HCT116 (cell line): ENCODE data around the gene DPP6. TPM values are rescaled to one million over a fixed set of nuclear protein-coding genes. Genes with fewer than 3 reads are reported as not detected.

Experiments used
- ATAC-seq: fragments of 200-7000 bp; cut with Tn5 transposase; 2 replicates; pipeline ENCODE4 v1.9.1; 2020; ENCODE audit warnings: mild to moderate bottlenecking, moderate library complexity
- BruUV-seq: library from RNA; stranded (reverse); fragments of 400-500 nt; replicated peaks from 2 replicates; lab custom pipeline; 2021; lab: Mats Ljungman, UMichigan
- CTCF ChIA-PET: fragments of 300-600 bp; sonication (Branson Sonifier 250); formaldehyde crosslinking; loops from one replicate; lab custom pipeline; 2021; ENCODE audit warnings: antibody characterized with exemption; lab: Charles Lee
- POLR2A ChIA-PET: fragments of 300-600, 350-600 bp; sonication (Branson Sonifier 250); formaldehyde crosslinking; loops from one replicate; lab custom pipeline; 2021; ENCODE audit warnings: antibody characterized with exemption; lab: Charles Lee
- RAD21 ChIA-PET, 2 experiments: fragments of 300-600 bp; sonication (Branson Sonifier 250); formaldehyde crosslinking; loops; one replicate each; lab custom pipeline; 2023; ENCODE audit warnings: low total read pairs in 2 of 2; ENCODE audit not compliant: uncharacterized antibody in 2 of 2, unreplicated experiment in 2 of 2, low non-redundant PET in 1 of 2; lab: Charles Lee
- DNase-seq: peaks from one replicate; pipeline ENCODE4 v3.0.0-alpha.2; 2010; ENCODE audit warnings: low read depth, low spot score
- H2AFZ ChIP-seq: fragments of 200-600 bp; shearing (Covaris generic), sonication (generic); 2 replicates; pipeline ENCODE4 v1.6.1; 2017; ENCODE audit warnings: low read depth, mixed run types, mixed read lengths, antibody characterized with exemption, low read length; ENCODE audit not compliant: poor library complexity, severe bottlenecking
- H3K27ac ChIP-seq: 2 replicates; pipeline ENCODE4 v1.5.1; 2012; ENCODE audit warnings: low read depth, low read length
- H3K27me3 ChIP-seq: fragments of 200-600 bp; sonication (generic); 2 replicates; pipeline ENCODE4 v1.6.1; 2016; ENCODE audit warnings: mixed run types, low read length, mixed read lengths; ENCODE audit not compliant: insufficient read depth
- H3K36me3 ChIP-seq, 2 experiments: fragments of 200-500 bp in 1 of 2; fragments of 200-600 bp in 1 of 2; sonication (Bioruptor generic) in 1 of 2; sonication (generic) in 1 of 2; 2 replicates each; pipeline versions ENCODE4 v1.5.1 to v1.6.1; 2014 to 2016; ENCODE audit warnings: low read length in 2 of 2, inconsistent platforms in 1 of 2, mixed read lengths in 1 of 2, mixed run types in 1 of 2; ENCODE audit not compliant: insufficient read depth in 2 of 2, control insufficient read depth in 1 of 2
- H3K4me1 ChIP-seq, 2 experiments: fragments of 200-600 bp in 1 of 2; sonication (generic) in 1 of 2; 2 replicates each; pipeline versions ENCODE4 v1.5.1 to v1.6.1; 2012 to 2017; ENCODE audit warnings: low read length in 2 of 2, inconsistent platforms in 1 of 2, mild to moderate bottlenecking in 1 of 2, mixed read lengths in 1 of 2, mixed run types in 1 of 2, moderate library complexity in 1 of 2; ENCODE audit not compliant: insufficient read depth in 2 of 2, control insufficient read depth in 1 of 2
- H3K4me2 ChIP-seq: fragments of 200-600 bp; sonication (generic); 2 replicates; pipeline ENCODE4 v1.6.1; 2017; ENCODE audit warnings: mixed run types, low read length, mixed read lengths
- H3K4me3 ChIP-seq, 2 experiments: fragments of 200-600 bp in 1 of 2; sonication (generic) in 1 of 2; replicated peaks in 1 of 2; 2 replicates each; pipeline ENCODE4 v1.5.1; 2011 to 2016; ENCODE audit warnings: low read length in 2 of 2, control low read depth in 1 of 2, low read depth in 1 of 2, mild to moderate bottlenecking in 1 of 2, mixed read lengths in 1 of 2, mixed run types in 1 of 2
- H3K79me2 ChIP-seq: fragments of 200-600 bp; sonication (generic); 2 replicates; pipeline ENCODE4 v1.6.1; 2017; ENCODE audit warnings: mild to moderate bottlenecking, mixed run types, low read length, moderate library complexity, mixed read lengths; ENCODE audit not compliant: insufficient read depth
- H3K9ac ChIP-seq: fragments of 200-600 bp; sonication (generic); 2 replicates; pipeline ENCODE4 v1.6.1; 2016; ENCODE audit warnings: low read length, mixed read lengths
- H3K9me2 ChIP-seq: fragments of 200-600 bp; sonication (generic), shearing (Covaris generic); 2 replicates; pipeline ENCODE4 v1.6.1; 2017; ENCODE audit warnings: mixed run types, mild to moderate bottlenecking, moderate library complexity; ENCODE audit not compliant: insufficient read depth
- H3K9me3 ChIP-seq, 2 experiments: fragments of 200-500 bp in 1 of 2; fragments of 200-600 bp in 1 of 2; sonication (Bioruptor generic) in 1 of 2; sonication (generic) in 1 of 2; 2 replicates each; pipeline ENCODE4 v1.6.1; 2014 to 2017; ENCODE audit warnings: low read length in 2 of 2, mixed read lengths in 2 of 2, inconsistent platforms in 1 of 2, low read depth in 1 of 2, mild to moderate bottlenecking in 1 of 2, mixed run types in 1 of 2, moderate library complexity in 1 of 2; ENCODE audit not compliant: control insufficient read depth in 1 of 2, insufficient read depth in 1 of 2
- H4K20me1 ChIP-seq: fragments of 200-600 bp; sonication (generic), shearing (Covaris generic); 2 replicates; pipeline ENCODE4 v1.6.1; 2017; ENCODE audit warnings: mixed run types, mild to moderate bottlenecking, moderate library complexity; ENCODE audit not compliant: insufficient read depth
- ATF3 ChIP-seq: IDR thresholded peaks from 2 replicates; pipeline ENCODE4 v1.6.1; 2012
- CBX3 ChIP-seq: IDR thresholded peaks from 2 replicates; pipeline ENCODE4 v1.6.1; 2012; ENCODE audit warnings: low read depth
- EGR1 ChIP-seq: IDR thresholded peaks from 2 replicates; pipeline ENCODE4 v1.6.1; 2012; ENCODE audit warnings: low read depth
- RAD21 ChIP-seq: IDR thresholded peaks from 2 replicates; pipeline ENCODE4 v1.6.1; 2012; ENCODE audit warnings: low read depth, mild to moderate bottlenecking
- SRF ChIP-seq: IDR thresholded peaks from 2 replicates; pipeline ENCODE4 v1.6.1; 2012; ENCODE audit warnings: low read depth
- TCF7L2 ChIP-seq: IDR thresholded peaks from 2 replicates; pipeline ENCODE4 v1.7.0; 2011; ENCODE audit warnings: borderline replicate concordance, inconsistent platforms; ENCODE audit not compliant: insufficient read depth, insufficient read length; ENCODE audit errors: extremely low read depth
- intact Hi-C: fragments of 100-400 bp; cut with micrococcal nuclease; formaldehyde crosslinking; loops from 2 replicates; pipeline ENCODE4 v1.10.0; 2022
- total RNA-seq: library from RNA; stranded (reverse); gene quantifications from one replicate; pipeline ENCODE4 v1.2.1, GENCODE V29; 2021; ENCODE audit not compliant: unreplicated experiment
- TF ChIP-seq, protein P1 (sequence below): IDR thresholded peaks from 2 replicates; pipeline ENCODE4 v1.6.1; 2012; ENCODE audit warnings: low read depth

Gene DPP6
- total RNA-seq, 1 experiment from 2014 or later: not detected

- H3K36me3 ChIP-seq: no peaks in the 10 kb centered on the region
- ChIA-PET CTCF (interaction anchor here (1.3 to 3.1 kb wide), 2 partner anchors 12 kb away, joined by 4 to 18 read pairs; no protein-coding TSS in a partner anchor), POLR2A (no interaction called here), RAD21 (no interaction called here)
- no peak for DNase-seq
- H2AFZ ChIP-seq: no peak overlapping the region
- H3K9me3 ChIP-seq: no peaks in the 10 kb centered on the region
- no peaks in the 10 kb centered on the region; a peak in 1 of 4 replicates for H3K4me1 ChIP-seq
- ATAC-seq: no peak
- no peak overlapping the region for H3K4me2 ChIP-seq
- H3K9ac ChIP-seq: no peak overlapping the region
- intact Hi-C loops: no loop called here
- no peaks in the 10 kb centered on the region for H4K20me1 ChIP-seq
- TF ChIP-seq SRF (no peak), TCF7L2 (no peak), CBX3 (no peak)
- TF ChIP-seq, protein P1, sequence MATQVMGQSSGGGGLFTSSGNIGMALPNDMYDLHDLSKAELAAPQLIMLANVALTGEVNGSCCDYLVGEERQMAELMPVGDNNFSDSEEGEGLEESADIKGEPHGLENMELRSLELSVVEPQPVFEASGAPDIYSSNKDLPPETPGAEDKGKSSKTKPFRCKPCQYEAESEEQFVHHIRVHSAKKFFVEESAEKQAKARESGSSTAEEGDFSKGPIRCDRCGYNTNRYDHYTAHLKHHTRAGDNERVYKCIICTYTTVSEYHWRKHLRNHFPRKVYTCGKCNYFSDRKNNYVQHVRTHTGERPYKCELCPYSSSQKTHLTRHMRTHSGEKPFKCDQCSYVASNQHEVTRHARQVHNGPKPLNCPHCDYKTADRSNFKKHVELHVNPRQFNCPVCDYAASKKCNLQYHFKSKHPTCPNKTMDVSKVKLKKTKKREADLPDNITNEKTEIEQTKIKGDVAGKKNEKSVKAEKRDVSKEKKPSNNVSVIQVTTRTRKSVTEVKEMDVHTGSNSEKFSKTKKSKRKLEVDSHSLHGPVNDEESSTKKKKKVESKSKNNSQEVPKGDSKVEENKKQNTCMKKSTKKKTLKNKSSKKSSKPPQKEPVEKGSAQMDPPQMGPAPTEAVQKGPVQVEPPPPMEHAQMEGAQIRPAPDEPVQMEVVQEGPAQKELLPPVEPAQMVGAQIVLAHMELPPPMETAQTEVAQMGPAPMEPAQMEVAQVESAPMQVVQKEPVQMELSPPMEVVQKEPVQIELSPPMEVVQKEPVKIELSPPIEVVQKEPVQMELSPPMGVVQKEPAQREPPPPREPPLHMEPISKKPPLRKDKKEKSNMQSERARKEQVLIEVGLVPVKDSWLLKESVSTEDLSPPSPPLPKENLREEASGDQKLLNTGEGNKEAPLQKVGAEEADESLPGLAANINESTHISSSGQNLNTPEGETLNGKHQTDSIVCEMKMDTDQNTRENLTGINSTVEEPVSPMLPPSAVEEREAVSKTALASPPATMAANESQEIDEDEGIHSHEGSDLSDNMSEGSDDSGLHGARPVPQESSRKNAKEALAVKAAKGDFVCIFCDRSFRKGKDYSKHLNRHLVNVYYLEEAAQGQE: no peak
- H3K4me3 ChIP-seq: no peak overlapping the region
- BruUV-seq: no TSS peak
- H3K27ac ChIP-seq: no peak overlapping the region
- no peaks in the 10 kb centered on the region for H3K9me2 ChIP-seq
- H3K79me2 ChIP-seq: no peaks in the 10 kb centered on the region
- H3K27me3 ChIP-seq: 0 out of 2 replicates have a peak, but pooled peaks cover 3% of the 10 kb centered on the region
Measured at GRCh38 chr7:154915600-154915999, 863.4 kb downstream of the DPP6 start.

- Histone ChIP-seq H3K27ac (no peak overlapping the region), H3K9ac (no peak overlapping the region), H3K4me2 (no peak overlapping the region), H3K27me3 (0 out of 2 replicates have a peak, but pooled peaks cover 3% of the 10 kb centered on the region), H3K79me2 (no peaks in the 10 kb centered on the region), H3K9me2 (no peaks in the 10 kb centered on the region), H2AFZ (no peak overlapping the region), H3K4me1 (no peaks in the 10 kb centered on the region; a peak in 1 of 4 replicates), H3K9me3 (no peaks in the 10 kb centered on the region), H4K20me1 (no peaks in the 10 kb centered on the region), H3K36me3 (no peaks in the 10 kb centered on the region), H3K4me3 (no peak overlapping the region)
- CTCF ChIA-PET: interaction anchor here (1.3 kb wide), 1 partner anchor 11 kb away, joined by 4 read pairs; no protein-coding TSS in a partner anchor
- ATAC-seq (no peak), DNase-seq (no peak)
- no TSS peak for BruUV-seq
- no peak for TF ChIP-seq SRF
- TF ChIP-seq CBX3: no peak
- TF ChIP-seq TCF7L2: no peak
- no peak for TF ChIP-seq EGR1
- no peak for TF ChIP-seq ATF3
- TF ChIP-seq RAD21: no peak
- intact Hi-C loops: no loop called here
- POLR2A ChIA-PET: no interaction called here
- RAD21 ChIA-PET: no interaction called here
Measured at GRCh38 chr7:154916381-154916780, 864.2 kb downstream of the DPP6 start.
